Thoracic aorta (tissue), 2 donors: ENCODE data around the gene NFASC. TPM values are rescaled to one million over a fixed set of nuclear protein-coding genes. Genes with fewer than 3 reads are reported as not detected.

Experiments used
- ATAC-seq: fragments of 150-250 bp; one replicate; pipeline ENCODE4 v1.8.0; 2017; ENCODE audit warnings: low read depth; ENCODE audit not compliant: insufficient number of reproducible peaks, low FRiP score
- DNase-seq: peaks from one replicate; pipeline ENCODE4 v3.0.0-alpha.2; 2020; ENCODE audit warnings: low spot score
- H3K27ac ChIP-seq, 2 donors: fragments of 200-600 bp; sonication (generic); 1 replicate in 1 of 2; 2 replicates in 1 of 2; pipeline ENCODE4 v1.5.1; 2016; ENCODE audit warnings: mild to moderate bottlenecking in 2 of 2, moderate library complexity in 2 of 2
- H3K27me3 ChIP-seq: fragments of 200-600 bp; sonication (generic); replicated peaks from 2 replicates; pipeline ENCODE4 v1.6.0; 2016; ENCODE audit warnings: mild to moderate bottlenecking; ENCODE audit not compliant: insufficient read depth
- H3K36me3 ChIP-seq: fragments of 200-600 bp; sonication (generic); one replicate; pipeline ENCODE4 v1.5.1; 2016
- H3K4me1 ChIP-seq, 2 donors: fragments of 200-600 bp; sonication (generic); 1 replicate in 1 of 2; 2 replicates in 1 of 2; pipeline versions ENCODE4 v1.5.1 to v1.6.0; 2016; ENCODE audit warnings: low read depth in 2 of 2, mild to moderate bottlenecking in 1 of 2; ENCODE audit not compliant: control insufficient read depth in 1 of 2
- H3K4me3 ChIP-seq: fragments of 200-600 bp; sonication (generic); 2 replicates; pipeline ENCODE4 v1.5.1; 2016; ENCODE audit warnings: mild to moderate bottlenecking
- H3K9me3 ChIP-seq: fragments of 200-600 bp; sonication (generic); 2 replicates; pipeline ENCODE4 v1.5.1; 2016
- CTCF ChIP-seq: fragments of 200-600 bp; sonication (generic); IDR thresholded peaks from one replicate; pipeline ENCODE4 v1.5.1; 2019; ENCODE audit warnings: antibody characterized with exemption
- total RNA-seq, 2 donors: library from RNA; depleted of rRNA; stranded (reverse); fragments of >200 nt; gene quantifications; one replicate each; pipeline versions ENCODE4 v1.1.0 to v1.2.3, GENCODE V29; 2016

Gene NFASC
- total RNA-seq, 2 donors from 2014 or later: 26.2 to 29.5 TPM

DNA sequence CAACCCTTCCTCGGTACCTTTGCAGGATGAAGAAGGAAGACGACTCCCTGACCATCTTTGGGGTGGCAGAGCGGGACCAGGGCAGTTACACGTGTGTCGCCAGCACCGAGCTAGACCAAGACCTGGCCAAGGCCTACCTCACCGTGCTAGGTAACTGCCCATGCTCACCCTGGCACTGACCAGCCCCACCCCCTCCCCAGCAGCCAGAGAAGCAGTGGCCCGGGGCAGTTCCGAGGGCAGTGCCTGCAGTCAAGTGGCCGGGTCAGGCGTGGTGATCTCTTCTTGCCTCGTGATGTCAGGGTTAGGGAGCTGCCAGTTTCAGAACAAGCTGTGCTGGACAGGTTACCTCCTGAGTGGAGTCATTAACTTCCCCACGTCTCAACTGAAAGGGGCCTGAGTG lies 106.0 kb downstream of the NFASC start:
- DNase-seq (no peak), ATAC-seq (no peak)
- Histone ChIP-seq H3K4me3 (no peak overlapping the region), H3K27ac (no peak overlapping the region), H3K4me1 (no peaks in the 10 kb centered on the region), H3K27me3 (no peaks in the 10 kb centered on the region), H3K36me3 (no peaks in the 10 kb centered on the region), H3K9me3 (no peaks in the 10 kb centered on the region)
- TF ChIP-seq CTCF: no peak

- Histone ChIP-seq H3K4me1 (no peaks in the 10 kb centered on the region), H3K27me3 (no peaks in the 10 kb centered on the region), H3K36me3 (no peaks in the 10 kb centered on the region), H3K27ac (no peak overlapping the region), H3K4me3 (no peak overlapping the region), H3K9me3 (no peaks in the 10 kb centered on the region)
- TF ChIP-seq CTCF: no peak
- no peak for ATAC-seq
- no peak for DNase-seq
Observed at GRCh38 chr1:204977318-204977717, 106.7 kb downstream of the NFASC start.

GRCh38 chr1:204978782-204979181 lies 108.1 kb downstream of the NFASC start:
- Histone ChIP-seq H3K27ac (no peak overlapping the region), H3K36me3 (no peaks in the 10 kb centered on the region), H3K27me3 (no peaks in the 10 kb centered on the region), H3K9me3 (no peaks in the 10 kb centered on the region), H3K4me3 (no peak overlapping the region), H3K4me1 (no peaks in the 10 kb centered on the region)
- DNase-seq (no peak), ATAC-seq (no peak)
- TF ChIP-seq CTCF: no peak

DNA sequence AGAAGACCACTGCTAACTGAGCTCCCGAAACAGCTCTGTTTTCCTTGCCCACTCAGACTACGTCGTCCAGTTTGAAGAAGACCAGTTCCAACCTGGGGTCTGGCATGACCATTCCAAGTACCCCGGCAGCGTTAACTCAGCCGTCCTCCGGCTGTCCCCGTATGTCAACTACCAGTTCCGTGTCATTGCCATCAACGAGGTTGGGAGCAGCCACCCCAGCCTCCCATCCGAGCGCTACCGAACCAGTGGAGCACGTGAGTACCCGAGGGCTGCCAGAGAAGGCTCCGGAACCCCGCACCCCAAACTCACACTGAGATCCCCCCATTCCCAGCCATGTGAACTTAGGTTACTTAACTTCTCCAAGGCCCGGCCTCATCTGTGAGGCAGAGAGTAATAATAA lies 108.6 kb downstream of the NFASC start:
- no peaks in the 10 kb centered on the region for H3K36me3 ChIP-seq
- no peaks in the 10 kb centered on the region for H3K27me3 ChIP-seq
- ATAC-seq: no peak
- H3K9me3 ChIP-seq: no peaks in the 10 kb centered on the region
- DNase-seq: no peak
- H3K27ac ChIP-seq: no peak overlapping the region
- no peak for TF ChIP-seq CTCF
- no peak overlapping the region for H3K4me3 ChIP-seq
- H3K4me1 ChIP-seq: no peaks in the 10 kb centered on the region

DNA sequence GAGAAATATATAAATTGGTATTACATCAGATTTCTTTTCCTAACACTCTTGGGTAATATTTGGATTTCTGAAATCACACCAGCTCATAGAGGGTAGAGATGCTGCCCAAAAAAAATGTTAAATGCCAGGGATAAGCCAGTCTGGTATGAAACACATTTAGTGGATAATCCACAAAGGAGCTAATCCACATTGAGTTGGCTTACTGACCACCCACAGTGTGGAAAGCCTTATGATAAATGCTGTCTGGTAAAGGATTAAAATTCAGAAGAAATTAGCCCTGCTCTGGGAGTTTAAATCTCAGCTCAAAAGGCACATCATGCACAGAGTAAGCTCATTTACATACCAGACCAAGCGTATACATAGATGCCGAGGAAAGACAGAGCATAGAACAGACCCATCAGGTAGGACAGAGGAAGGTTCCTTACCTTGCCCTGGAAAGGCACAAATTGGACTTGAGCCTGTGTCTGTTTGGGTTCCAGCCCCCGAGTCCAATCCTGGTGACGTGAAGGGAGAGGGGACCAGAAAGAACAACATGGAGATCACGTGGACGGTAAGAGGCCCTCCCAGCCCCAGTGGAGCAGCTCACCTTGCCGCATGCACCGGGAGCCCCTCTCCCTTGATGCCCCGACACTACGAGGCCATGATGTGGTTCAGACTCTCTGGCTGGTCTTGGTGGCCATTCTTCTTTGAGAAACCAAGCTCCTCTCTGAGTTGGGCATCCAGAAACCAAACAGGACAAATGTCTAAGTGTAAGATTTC lies 109.4 kb downstream of the NFASC start:
- DNase-seq: no peak
- no peaks in the 10 kb centered on the region for H3K9me3 ChIP-seq
- no peaks in the 10 kb centered on the region for H3K27me3 ChIP-seq
- no peak overlapping the region for H3K27ac ChIP-seq
- H3K4me3 ChIP-seq: no peak overlapping the region
- H3K36me3 ChIP-seq: no peaks in the 10 kb centered on the region
- no peaks in the 10 kb centered on the region for H3K4me1 ChIP-seq
- TF ChIP-seq CTCF: no peak
- ATAC-seq: no peak
